ENCODE measurements around the gene IL20. TPM values are rescaled to one million over a fixed set of nuclear protein-coding genes. Genes with fewer than 3 reads are reported as not detected.

IL20 gene
- total RNA-seq, 1 experiment from 2014 or later = not detected

DNA sequence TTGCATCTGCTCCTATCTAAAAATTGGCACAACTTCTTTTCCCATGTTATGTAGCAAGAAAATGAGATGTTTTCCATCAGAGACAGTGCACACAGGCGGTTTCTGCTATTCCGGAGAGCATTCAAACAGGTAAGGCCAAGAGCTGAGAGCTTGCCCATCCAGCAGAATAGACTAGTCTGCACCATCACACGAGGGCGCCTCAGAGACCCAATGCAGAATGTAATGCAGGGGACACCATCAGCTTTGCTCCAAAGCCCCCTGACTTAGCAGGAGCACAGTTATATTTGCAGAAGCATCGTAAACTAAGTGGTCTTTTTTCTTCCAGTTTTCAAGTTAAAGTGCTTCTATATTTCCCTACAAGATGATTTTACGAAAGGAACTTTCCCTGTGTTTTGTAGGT, 36.5 kb downstream of the IL20 start:
- Histone ChIP-seq H3K27me3 (ENCODE audit: control insufficient read depth, insufficient read depth, low read length) (no peaks in the 10 kb centered on the region), H3K4me1 (ENCODE audit: control insufficient read depth, insufficient read depth, low read length) (no peaks in the 10 kb centered on the region), H3K27ac (ENCODE audit: low read length) (no peak overlapping the region), H3K9me3 (ENCODE audit: control insufficient read depth, insufficient read depth, low read depth, low read length) (no peaks in the 10 kb centered on the region), H3K4me3 (ENCODE audit: low read depth in 2 of 2, low read length in 2 of 2) (no peak overlapping the region), H3K36me3 (ENCODE audit: control insufficient read depth, insufficient read depth, low read length) (no peaks in the 10 kb centered on the region)
- ChIA-PET POLR2A (no interaction called here), CTCF (no interaction called here)
- in situ Hi-C loops (cut with HindIII; ENCODE audit: low pct_unique_long_range_greater_than_20kb, low sequenced_read_pairs) (no loop called here), intact Hi-C loops (cut with micrococcal nuclease; ENCODE audit: unreplicated experiment) (no loop called here)
- BruUV-seq (replicated peaks) = no TSS peak
- TF ChIP-seq SIN3A (IDR thresholded peaks at IDR 0.05; ENCODE audit: borderline replicate concordance, insufficient read depth, low read depth, low read length) (no peak), TCF7L2 (IDR thresholded peaks at IDR 0.05; ENCODE audit: low read depth, low read length) (no peak), POLR2AphosphoS5 (IDR thresholded peaks at IDR 0.05; ENCODE audit: low read depth, low read length) (no peak), CTCF (IDR thresholded peaks at IDR 0.05) (no peak)
- TF ChIP-seq, protein P1, sequence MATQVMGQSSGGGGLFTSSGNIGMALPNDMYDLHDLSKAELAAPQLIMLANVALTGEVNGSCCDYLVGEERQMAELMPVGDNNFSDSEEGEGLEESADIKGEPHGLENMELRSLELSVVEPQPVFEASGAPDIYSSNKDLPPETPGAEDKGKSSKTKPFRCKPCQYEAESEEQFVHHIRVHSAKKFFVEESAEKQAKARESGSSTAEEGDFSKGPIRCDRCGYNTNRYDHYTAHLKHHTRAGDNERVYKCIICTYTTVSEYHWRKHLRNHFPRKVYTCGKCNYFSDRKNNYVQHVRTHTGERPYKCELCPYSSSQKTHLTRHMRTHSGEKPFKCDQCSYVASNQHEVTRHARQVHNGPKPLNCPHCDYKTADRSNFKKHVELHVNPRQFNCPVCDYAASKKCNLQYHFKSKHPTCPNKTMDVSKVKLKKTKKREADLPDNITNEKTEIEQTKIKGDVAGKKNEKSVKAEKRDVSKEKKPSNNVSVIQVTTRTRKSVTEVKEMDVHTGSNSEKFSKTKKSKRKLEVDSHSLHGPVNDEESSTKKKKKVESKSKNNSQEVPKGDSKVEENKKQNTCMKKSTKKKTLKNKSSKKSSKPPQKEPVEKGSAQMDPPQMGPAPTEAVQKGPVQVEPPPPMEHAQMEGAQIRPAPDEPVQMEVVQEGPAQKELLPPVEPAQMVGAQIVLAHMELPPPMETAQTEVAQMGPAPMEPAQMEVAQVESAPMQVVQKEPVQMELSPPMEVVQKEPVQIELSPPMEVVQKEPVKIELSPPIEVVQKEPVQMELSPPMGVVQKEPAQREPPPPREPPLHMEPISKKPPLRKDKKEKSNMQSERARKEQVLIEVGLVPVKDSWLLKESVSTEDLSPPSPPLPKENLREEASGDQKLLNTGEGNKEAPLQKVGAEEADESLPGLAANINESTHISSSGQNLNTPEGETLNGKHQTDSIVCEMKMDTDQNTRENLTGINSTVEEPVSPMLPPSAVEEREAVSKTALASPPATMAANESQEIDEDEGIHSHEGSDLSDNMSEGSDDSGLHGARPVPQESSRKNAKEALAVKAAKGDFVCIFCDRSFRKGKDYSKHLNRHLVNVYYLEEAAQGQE (IDR thresholded peaks at IDR 0.05; ENCODE audit: insufficient read depth in 1 of 2, low read depth in 2 of 2, low read length in 1 of 2) = no peak
- DNase-seq (ENCODE audit: low read depth, low spot score) (no peak), ATAC-seq (no peak)

GRCh38 chr1:206902702-206903101, 37.3 kb downstream of the IL20 start:
- Histone ChIP-seq H3K36me3 (ENCODE audit: control insufficient read depth, insufficient read depth, low read length) (no peaks in the 10 kb centered on the region), H3K4me1 (ENCODE audit: control insufficient read depth, insufficient read depth, low read length) (no peaks in the 10 kb centered on the region), H3K9me3 (ENCODE audit: control insufficient read depth, insufficient read depth, low read depth, low read length) (no peaks in the 10 kb centered on the region), H3K27me3 (ENCODE audit: control insufficient read depth, insufficient read depth, low read length) (no peaks in the 10 kb centered on the region), H3K4me3 (ENCODE audit: low read depth in 2 of 2, low read length in 2 of 2) (no peak overlapping the region), H3K27ac (ENCODE audit: low read length) (no peak overlapping the region)
- intact Hi-C loops (cut with micrococcal nuclease; ENCODE audit: unreplicated experiment) = no loop called here
- in situ Hi-C loops (cut with HindIII; ENCODE audit: low pct_unique_long_range_greater_than_20kb, low sequenced_read_pairs) = no loop called here
- TF ChIP-seq, protein P1 (IDR thresholded peaks at IDR 0.05; ENCODE audit: insufficient read depth in 1 of 2, low read depth in 2 of 2, low read length in 1 of 2) = no peak
- TF ChIP-seq TCF7L2 (IDR thresholded peaks at IDR 0.05; ENCODE audit: low read depth, low read length) (no peak), POLR2AphosphoS5 (IDR thresholded peaks at IDR 0.05; ENCODE audit: low read depth, low read length) (no peak), CTCF (IDR thresholded peaks at IDR 0.05) (no peak), SIN3A (IDR thresholded peaks at IDR 0.05; ENCODE audit: borderline replicate concordance, insufficient read depth, low read depth, low read length) (no peak)
- ATAC-seq (no peak), DNase-seq (ENCODE audit: low read depth, low spot score) (no peak)
- ChIA-PET CTCF (no interaction called here), POLR2A (no interaction called here)
- no TSS peak for BruUV-seq (replicated peaks)
